ENCODE measurements around the gene SEC31A. TPM values are rescaled to one million over a fixed set of nuclear protein-coding genes. Genes with fewer than 3 reads are reported as not detected.

Gene SEC31A
- total RNA-seq, 1 experiment from 2014 or later = 128 TPM

DNA sequence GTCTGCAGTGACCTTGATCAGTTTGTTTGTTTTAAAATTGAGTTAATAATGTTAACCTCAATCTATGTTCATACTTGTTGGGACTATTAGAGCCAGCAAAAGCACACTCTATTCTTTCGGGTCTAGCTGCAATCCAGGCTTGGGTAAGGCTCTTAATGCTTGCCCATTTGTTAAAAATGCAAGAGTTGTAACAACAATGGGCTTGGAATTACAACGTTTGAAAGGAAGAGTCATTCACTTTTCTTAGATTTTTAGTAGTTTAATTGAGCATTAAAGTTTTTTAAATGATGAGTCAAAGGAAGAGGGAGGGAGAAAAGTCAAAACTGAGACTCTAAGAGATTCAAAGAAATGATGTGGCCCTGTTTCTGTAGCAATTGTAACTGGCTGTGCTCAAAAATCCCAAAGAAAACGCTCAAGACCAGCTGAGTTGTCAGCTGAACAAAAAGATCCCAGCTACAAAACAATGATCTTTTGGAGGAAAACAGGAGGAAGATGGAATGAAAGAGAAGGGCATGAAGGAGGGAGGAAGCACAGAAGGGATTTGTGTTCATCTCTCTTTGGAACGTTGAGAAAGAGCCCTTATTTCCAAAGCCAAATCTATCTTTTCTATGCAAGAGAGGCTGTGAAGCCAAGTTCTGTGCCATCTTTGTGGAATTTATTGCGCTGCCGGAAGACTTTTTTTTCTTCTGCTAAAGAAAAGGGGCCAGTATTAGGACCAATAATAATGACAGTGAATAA, 97.9 kb downstream of the SEC31A start:
- no peak overlapping the region for H3K9ac ChIP-seq (ENCODE audit: extremely low read depth, insufficient read length, low read length)
- H4K20me1 ChIP-seq (ENCODE audit: control insufficient read depth, insufficient read depth, insufficient read length) = no peaks in the 10 kb centered on the region
- H3T11ph ChIP-seq (ENCODE audit: low read length) = no peak overlapping the region
- no peaks in the 10 kb centered on the region; a peak in 1 of 7 replicates for H3K36me3 Mint-ChIP-seq (ENCODE audit: insufficient read depth in 1 of 3, low read depth in 3 of 3)
- no peak overlapping the region for H3K27ac ChIP-seq (ENCODE audit: insufficient read length, low read depth, low read length)
- peaks cover 27 to 28% of the 10 kb centered on the region in 2 experiments for H3K4me1 Mint-ChIP-seq
- peaks cover 2% of the 10 kb centered on the region; the same call in 1 of the 2 replicates for H3K4me1 ChIP-seq (ENCODE audit: insufficient read depth, low read length)
- no peak overlapping the region for H2AFZ ChIP-seq (ENCODE audit: low read length)
- H4K91ac ChIP-seq (ENCODE audit: insufficient read length, low read depth, low read length) = no peak overlapping the region
- H3K56ac ChIP-seq (ENCODE audit: insufficient read length, low read depth, low read length) = no peak overlapping the region
- no peaks in the 10 kb centered on the region for H3K9me3 ChIP-seq (ENCODE audit: control insufficient read depth, low read depth, low read length)
- H3K27ac Mint-ChIP-seq = no peak overlapping the region
- TF ChIP-seq, protein P1, sequence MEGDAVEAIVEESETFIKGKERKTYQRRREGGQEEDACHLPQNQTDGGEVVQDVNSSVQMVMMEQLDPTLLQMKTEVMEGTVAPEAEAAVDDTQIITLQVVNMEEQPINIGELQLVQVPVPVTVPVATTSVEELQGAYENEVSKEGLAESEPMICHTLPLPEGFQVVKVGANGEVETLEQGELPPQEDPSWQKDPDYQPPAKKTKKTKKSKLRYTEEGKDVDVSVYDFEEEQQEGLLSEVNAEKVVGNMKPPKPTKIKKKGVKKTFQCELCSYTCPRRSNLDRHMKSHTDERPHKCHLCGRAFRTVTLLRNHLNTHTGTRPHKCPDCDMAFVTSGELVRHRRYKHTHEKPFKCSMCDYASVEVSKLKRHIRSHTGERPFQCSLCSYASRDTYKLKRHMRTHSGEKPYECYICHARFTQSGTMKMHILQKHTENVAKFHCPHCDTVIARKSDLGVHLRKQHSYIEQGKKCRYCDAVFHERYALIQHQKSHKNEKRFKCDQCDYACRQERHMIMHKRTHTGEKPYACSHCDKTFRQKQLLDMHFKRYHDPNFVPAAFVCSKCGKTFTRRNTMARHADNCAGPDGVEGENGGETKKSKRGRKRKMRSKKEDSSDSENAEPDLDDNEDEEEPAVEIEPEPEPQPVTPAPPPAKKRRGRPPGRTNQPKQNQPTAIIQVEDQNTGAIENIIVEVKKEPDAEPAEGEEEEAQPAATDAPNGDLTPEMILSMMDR (conservative IDR thresholded peaks at IDR 0.05) = no peak
- no peak overlapping the region for H3K18ac ChIP-seq (ENCODE audit: insufficient read length, low read depth, low read length)
- H4K5ac ChIP-seq (ENCODE audit: insufficient read length, low read depth, low read length) = no peak overlapping the region
- peaks cover 99% of the 10 kb centered on the region for H3K27me3 Mint-ChIP-seq (ENCODE audit: low read depth)
- no peak overlapping the region for H3K4me2 ChIP-seq (ENCODE audit: insufficient read depth, insufficient read length, low read length)
- no peak overlapping the region for H2BK120ac ChIP-seq (ENCODE audit: low read depth, low read length, poor library complexity, severe bottlenecking)
- peaks cover 0 to 5% of the 10 kb centered on the region in 2 experiments; a peak in 4 of 5 replicates for H3K9me3 Mint-ChIP-seq
- H2BK5ac ChIP-seq (ENCODE audit: insufficient read length, low read length) = no peak overlapping the region
- peaks cover 9% of the 10 kb centered on the region for H3K23me2 ChIP-seq (ENCODE audit: insufficient read length, low read depth, low read length, poor library complexity, severe bottlenecking)
- peaks cover 85% of the 10 kb centered on the region for H3K27me3 ChIP-seq (ENCODE audit: insufficient read depth, low read length)
- no peak overlapping the region for H3K4ac ChIP-seq (ENCODE audit: low read depth, low read length)
- no peak overlapping the region; a peak in 1 of 5 replicates for H3K4me3 Mint-ChIP-seq
- no peak overlapping the region for H3K23ac ChIP-seq (ENCODE audit: insufficient read length, low read depth, low read length)
- H2BK20ac ChIP-seq (ENCODE audit: low read depth, low read length, poor library complexity, severe bottlenecking) = no peak overlapping the region
- H3K14ac ChIP-seq (ENCODE audit: insufficient read depth, low read length) = no peak overlapping the region
- H3K79me1 ChIP-seq (ENCODE audit: insufficient read depth, low read depth, low read length, poor library complexity, severe bottlenecking) = no peaks in the 10 kb centered on the region
- no peak overlapping the region for H2BK15ac ChIP-seq (ENCODE audit: low read depth, low read length)
- DNase-seq = peak; percentile 1
- H3K79me2 ChIP-seq (ENCODE audit: insufficient read depth, low read length) = no peaks in the 10 kb centered on the region
- no peak overlapping the region for H4K8ac ChIP-seq (replicated peaks; ENCODE audit: insufficient read length, low read depth, low read length)
- WGBS (ENCODE audit: extremely low coverage, insufficient read length, low lambda C conversion rate) = no CpG with 5 or more reads among the region's 6 CpGs
- H2BK12ac ChIP-seq (ENCODE audit: insufficient read length, low read depth, low read length) = no peak overlapping the region
- H2AK5ac ChIP-seq (ENCODE audit: insufficient read length, low read length) = no peak overlapping the region

Data from H9 (cell line).